GM23338 (cell line): ENCODE measurements around the gene VPS39.

Source experiments
- POLR2AphosphoS5 ChIP-seq: IDR thresholded peaks from 2 replicates; pipeline ENCODE4 v1.6.1; 2016; ENCODE audit warnings: antibody characterized with exemption, low read depth
- TF ChIP-seq, protein P1 (sequence below), 2 experiments: fragments of 200-600 bp in 1 of 2; sonication (generic) in 1 of 2; conservative IDR thresholded peaks; 2 replicates each; pipeline versions ENCODE4 v1.5.1 to v1.6.1; 2016 to 2017; ENCODE audit warnings: antibody characterized with exemption in 2 of 2, low read depth in 2 of 2, mild to moderate bottlenecking in 2 of 2, moderate library complexity in 1 of 2
- TF ChIP-seq, protein P2 (sequence below): IDR thresholded peaks from one replicate; pipeline ENCODE4 v1.6.1; 2018; ENCODE audit warnings: antibody characterized with exemption; ENCODE audit not compliant: unreplicated experiment

- TF ChIP-seq, protein P1, sequence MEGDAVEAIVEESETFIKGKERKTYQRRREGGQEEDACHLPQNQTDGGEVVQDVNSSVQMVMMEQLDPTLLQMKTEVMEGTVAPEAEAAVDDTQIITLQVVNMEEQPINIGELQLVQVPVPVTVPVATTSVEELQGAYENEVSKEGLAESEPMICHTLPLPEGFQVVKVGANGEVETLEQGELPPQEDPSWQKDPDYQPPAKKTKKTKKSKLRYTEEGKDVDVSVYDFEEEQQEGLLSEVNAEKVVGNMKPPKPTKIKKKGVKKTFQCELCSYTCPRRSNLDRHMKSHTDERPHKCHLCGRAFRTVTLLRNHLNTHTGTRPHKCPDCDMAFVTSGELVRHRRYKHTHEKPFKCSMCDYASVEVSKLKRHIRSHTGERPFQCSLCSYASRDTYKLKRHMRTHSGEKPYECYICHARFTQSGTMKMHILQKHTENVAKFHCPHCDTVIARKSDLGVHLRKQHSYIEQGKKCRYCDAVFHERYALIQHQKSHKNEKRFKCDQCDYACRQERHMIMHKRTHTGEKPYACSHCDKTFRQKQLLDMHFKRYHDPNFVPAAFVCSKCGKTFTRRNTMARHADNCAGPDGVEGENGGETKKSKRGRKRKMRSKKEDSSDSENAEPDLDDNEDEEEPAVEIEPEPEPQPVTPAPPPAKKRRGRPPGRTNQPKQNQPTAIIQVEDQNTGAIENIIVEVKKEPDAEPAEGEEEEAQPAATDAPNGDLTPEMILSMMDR (conservative IDR thresholded peaks at IDR 0.05; ENCODE audit: low read depth in 2 of 2), result no peak
- TF ChIP-seq, protein P2, sequence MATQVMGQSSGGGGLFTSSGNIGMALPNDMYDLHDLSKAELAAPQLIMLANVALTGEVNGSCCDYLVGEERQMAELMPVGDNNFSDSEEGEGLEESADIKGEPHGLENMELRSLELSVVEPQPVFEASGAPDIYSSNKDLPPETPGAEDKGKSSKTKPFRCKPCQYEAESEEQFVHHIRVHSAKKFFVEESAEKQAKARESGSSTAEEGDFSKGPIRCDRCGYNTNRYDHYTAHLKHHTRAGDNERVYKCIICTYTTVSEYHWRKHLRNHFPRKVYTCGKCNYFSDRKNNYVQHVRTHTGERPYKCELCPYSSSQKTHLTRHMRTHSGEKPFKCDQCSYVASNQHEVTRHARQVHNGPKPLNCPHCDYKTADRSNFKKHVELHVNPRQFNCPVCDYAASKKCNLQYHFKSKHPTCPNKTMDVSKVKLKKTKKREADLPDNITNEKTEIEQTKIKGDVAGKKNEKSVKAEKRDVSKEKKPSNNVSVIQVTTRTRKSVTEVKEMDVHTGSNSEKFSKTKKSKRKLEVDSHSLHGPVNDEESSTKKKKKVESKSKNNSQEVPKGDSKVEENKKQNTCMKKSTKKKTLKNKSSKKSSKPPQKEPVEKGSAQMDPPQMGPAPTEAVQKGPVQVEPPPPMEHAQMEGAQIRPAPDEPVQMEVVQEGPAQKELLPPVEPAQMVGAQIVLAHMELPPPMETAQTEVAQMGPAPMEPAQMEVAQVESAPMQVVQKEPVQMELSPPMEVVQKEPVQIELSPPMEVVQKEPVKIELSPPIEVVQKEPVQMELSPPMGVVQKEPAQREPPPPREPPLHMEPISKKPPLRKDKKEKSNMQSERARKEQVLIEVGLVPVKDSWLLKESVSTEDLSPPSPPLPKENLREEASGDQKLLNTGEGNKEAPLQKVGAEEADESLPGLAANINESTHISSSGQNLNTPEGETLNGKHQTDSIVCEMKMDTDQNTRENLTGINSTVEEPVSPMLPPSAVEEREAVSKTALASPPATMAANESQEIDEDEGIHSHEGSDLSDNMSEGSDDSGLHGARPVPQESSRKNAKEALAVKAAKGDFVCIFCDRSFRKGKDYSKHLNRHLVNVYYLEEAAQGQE, result no peak
- no peak for TF ChIP-seq POLR2AphosphoS5
These were observed 4.2 kb downstream of the VPS39 start for GRCh38 chr15:42203891-42204290.
